AG09309 (cell line): Measurements from ENCODE around the gene RNF183.
A peak's percentile ranks its signal among the peaks of the same experiment; 100 is the strongest.

ENCODE experiments used
- DNase-seq: peaks from one replicate; pipeline ENCODE4 v3.0.0-alpha.2; 2010; ENCODE audit warnings: low read depth
- H3K4me3 ChIP-seq: 2 replicates; pipeline ENCODE4 v1.5.1; 2011; ENCODE audit warnings: mild to moderate bottlenecking, low read depth, low read length, moderate library complexity; ENCODE audit not compliant: control insufficient read depth
- TF ChIP-seq, protein P1 (sequence below): IDR thresholded peaks from 2 replicates; pipeline ENCODE4 v1.5.1; 2011; ENCODE audit warnings: mild to moderate bottlenecking, low read depth, low read length, inconsistent platforms; ENCODE audit not compliant: insufficient read depth, control insufficient read depth; ENCODE audit errors: missing control alignments

Gene RNF183

DNA sequence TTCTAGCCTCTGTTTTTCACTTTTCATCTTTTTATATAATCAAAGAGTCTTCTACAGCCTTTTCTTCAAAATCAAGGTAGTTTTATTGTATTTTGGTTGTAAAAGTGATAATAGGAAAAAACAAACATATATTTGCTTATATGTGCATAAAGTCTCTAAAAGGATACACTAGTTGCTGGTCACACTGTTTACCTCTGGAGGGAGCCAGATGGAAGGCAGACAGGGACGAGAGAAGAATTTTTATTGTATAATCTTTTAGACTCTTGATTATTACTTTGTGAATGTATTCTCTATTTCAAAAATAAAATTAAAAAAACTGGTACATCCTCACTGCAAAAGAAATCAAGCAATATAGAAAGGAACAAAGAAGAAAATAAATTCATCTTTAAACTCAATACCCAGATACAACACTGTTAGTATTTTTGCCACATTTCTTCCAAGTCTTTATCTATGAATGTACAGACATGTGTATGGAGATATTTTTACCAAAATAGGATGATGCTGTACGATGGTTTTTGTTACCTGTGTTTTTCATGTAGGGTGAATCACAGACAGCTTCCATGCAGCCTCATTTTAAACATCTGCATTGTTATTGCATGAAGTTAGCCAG, 6.1 kb upstream of the RNF183 start:
- DNase-seq, result no peak
- no peak overlapping the region for H3K4me3 ChIP-seq
- TF ChIP-seq, protein P1, sequence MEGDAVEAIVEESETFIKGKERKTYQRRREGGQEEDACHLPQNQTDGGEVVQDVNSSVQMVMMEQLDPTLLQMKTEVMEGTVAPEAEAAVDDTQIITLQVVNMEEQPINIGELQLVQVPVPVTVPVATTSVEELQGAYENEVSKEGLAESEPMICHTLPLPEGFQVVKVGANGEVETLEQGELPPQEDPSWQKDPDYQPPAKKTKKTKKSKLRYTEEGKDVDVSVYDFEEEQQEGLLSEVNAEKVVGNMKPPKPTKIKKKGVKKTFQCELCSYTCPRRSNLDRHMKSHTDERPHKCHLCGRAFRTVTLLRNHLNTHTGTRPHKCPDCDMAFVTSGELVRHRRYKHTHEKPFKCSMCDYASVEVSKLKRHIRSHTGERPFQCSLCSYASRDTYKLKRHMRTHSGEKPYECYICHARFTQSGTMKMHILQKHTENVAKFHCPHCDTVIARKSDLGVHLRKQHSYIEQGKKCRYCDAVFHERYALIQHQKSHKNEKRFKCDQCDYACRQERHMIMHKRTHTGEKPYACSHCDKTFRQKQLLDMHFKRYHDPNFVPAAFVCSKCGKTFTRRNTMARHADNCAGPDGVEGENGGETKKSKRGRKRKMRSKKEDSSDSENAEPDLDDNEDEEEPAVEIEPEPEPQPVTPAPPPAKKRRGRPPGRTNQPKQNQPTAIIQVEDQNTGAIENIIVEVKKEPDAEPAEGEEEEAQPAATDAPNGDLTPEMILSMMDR, result peak; percentile 76

DNA sequence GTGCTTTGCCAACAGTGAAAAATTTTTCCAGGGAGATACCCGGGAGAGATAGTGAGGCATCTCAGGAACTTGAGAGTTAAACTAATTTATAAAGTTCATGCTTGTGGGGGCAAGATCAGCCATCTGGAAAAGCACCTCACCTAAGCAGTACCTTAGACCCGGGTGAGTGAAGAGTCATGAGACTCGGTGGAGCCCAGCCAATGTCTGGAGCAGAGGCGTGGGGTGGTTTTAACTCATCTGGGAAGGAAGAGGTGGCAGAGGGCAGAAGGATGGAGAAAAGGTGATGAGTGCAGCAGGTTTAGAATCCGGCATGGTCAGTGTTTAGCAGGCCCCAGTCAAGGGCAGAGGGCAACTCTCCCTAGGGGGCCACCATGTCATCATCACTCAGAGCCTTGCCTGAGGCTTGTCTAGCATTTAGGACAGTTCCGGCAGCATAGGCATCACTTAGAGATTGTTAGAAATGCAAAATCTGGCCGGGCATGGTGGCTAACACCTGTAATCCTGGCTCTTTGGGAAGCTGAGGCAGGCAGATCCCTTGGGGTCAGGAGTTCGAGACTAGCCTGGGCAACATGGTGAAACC, 4.3 kb upstream of the RNF183 start:
- no peak for DNase-seq
- TF ChIP-seq, protein P1, result no peak

DNA sequence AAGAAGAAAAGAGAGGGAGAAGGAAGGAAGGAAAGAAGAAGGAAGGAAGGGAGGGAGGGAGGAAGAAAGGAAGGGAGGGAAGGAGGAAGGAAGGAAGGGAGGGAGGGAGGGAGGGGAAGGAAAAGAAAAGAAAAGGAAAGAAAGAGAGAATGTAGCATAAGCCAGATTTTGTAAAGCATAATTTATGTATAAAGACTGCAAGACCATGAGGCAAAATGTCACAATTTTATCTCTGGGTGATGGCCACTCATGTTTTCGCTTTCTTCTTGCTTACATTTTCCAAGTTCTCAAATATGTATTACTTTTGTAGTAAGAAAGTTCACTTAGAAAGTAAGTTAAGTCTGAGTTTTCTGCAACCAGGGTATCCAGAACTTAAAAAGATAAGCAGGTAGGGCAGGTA, 3.4 kb upstream of the RNF183 start:
- DNase-seq, result no peak
- TF ChIP-seq, protein P1, result no peak
- no peak overlapping the region for H3K4me3 ChIP-seq

More for the DNA sequence above, 4.3 kb upstream of the RNF183 start:
- no peak overlapping the region for H3K4me3 ChIP-seq

DNA sequence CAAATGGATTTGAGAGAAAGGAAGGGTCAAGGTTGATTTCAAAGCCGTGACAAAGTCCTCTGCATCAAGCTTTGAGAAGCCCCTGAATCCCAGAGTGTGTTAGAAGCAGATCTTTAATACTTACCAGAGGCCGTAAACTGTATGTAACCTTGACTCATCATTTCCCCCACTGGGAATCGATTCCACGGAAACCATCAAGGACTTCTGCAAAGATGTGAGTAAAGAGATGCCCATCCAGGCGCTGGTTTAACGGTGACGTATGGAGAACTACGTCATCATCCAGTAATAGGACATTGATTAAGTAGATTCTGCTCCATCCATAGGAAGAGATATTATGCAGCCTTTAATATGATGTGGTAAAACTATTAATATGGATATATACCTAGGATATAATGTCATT, 1.6 kb downstream of the RNF183 start:
- DNase-seq, result no peak
- TF ChIP-seq, protein P1, result no peak
- no peak overlapping the region for H3K4me3 ChIP-seq

DNA sequence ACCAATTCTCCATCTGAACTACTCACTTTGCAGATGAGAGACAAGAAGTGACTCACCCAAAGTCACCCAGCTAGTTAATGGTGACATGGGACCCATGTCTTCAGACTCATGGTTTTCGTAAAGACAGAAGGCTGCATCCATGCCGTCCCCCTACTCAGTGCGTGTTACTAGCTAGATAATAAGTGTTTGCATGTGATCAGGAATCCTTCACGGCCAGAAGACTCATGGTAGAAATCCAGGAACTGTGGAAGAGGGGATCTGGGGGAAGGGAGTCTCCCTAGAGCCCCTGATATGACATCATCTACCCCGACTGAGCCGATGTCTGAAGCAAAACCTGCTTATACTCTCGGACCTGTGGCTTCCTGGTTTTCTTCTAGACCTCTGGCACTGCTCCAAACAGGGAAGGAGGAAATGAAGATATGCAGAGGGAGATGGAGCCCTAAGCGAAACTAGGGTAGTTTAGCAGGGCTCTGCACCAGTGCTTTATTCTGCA, 3.3 kb downstream of the RNF183 start:
- H3K4me3 ChIP-seq, result no peak overlapping the region
- TF ChIP-seq, protein P1, result no peak
- no peak for DNase-seq

DNA sequence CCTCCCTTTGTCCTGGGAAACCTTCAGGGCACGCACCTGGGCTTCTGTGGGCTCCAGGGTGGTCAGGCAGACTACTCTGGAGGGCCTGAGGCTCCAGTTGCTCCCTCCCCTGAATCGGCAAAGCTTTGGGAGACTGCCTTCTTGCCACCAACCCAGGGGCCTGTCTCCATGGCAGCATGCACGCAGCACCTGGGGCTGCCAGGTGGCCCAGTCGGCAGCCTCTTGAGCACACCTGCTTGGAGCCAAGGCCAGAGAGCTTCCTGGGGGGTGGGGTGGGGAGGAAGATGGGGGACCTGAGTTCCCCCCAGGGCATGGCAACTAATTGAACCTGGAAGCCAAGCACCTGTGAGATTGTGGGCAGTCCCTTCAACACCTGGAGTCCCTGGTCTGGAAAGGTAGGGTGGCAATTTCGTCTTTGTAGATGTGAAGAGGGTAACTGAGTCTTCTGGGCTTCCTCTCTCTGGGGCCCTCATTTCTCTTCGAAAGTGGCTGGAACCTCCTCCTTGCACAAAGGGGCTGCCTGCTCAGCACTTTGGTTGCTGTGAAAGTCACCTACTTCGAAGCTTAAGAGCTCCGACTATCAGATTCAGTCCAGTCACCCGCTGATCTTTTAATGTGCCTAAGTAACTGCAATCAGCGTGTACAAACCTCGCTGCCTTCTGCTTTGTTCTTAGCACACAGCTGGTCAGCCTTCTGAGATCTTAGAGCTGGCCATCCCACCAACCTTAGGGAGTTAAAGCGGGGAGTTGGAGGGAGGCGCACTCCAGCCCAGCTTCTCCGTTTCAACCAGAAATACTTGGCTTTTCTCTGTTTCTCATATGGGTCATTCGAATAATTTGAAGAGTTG, 4.0 kb downstream of the RNF183 start:
- no peak overlapping the region for H3K4me3 ChIP-seq
- TF ChIP-seq, protein P1, result no peak
- no peak for DNase-seq
